GM12878 (cell line): Measurements from ENCODE around the gene C16orf90. TPM values are rescaled to one million over a fixed set of nuclear protein-coding genes. Genes with fewer than 3 reads are reported as not detected.

Experiments used
- ATAC-seq: fragments of 200-7000 bp; cut with Tn5 transposase; 3 replicates; pipeline ENCODE4 v1.9.1; 2020; ENCODE audit warnings: mild to moderate bottlenecking, moderate library complexity
- BruUV-seq: library from RNA; stranded (reverse); fragments of 400-500 nt; replicated peaks from 2 replicates; lab custom pipeline; 2021; lab: Mats Ljungman, UMichigan
- CTCF ChIA-PET: fragments of 300-600 bp; sonication (Branson Sonifier 250); formaldehyde crosslinking; extraction: SDS; loops from one replicate; lab custom pipeline; 2021; ENCODE audit warnings: inconsistent platforms; lab: Yijun Ruan, JAX
- POLR2A ChIA-PET: fragments of 350-600 bp; formaldehyde crosslinking; extraction: SDS; loops from one replicate; lab custom pipeline; 2021; ENCODE audit warnings: inconsistent platforms; lab: Charles Lee
- RAD21 ChIA-PET: fragments of 300-600 bp; sonication (Branson Sonifier 250); formaldehyde crosslinking; loops from one replicate; lab custom pipeline; 2023; ENCODE audit warnings: antibody characterized with exemption; ENCODE audit not compliant: unreplicated experiment; lab: Charles Lee
- SMC1A ChIA-PET: fragments of 300-600 bp; sonication (Branson Sonifier 250); formaldehyde crosslinking; loops from one replicate; lab custom pipeline; 2023; ENCODE audit not compliant: unreplicated experiment, uncharacterized antibody; lab: Charles Lee
- DNase-seq: peaks from one replicate; pipeline ENCODE4 v3.0.0-alpha.2; 2011; ENCODE audit warnings: low read depth, low spot score
- FAIRE-seq: peaks from 3 replicates; lab custom pipeline; 2011; peaks lifted over from hg19 to GRCh38; lab: Jason Lieb, UNC
- H2AFZ ChIP-seq: 2 replicates; pipeline ENCODE4 v1.6.0; 2011; ENCODE audit warnings: low read depth, low read length, control low read depth; ENCODE audit not compliant: control insufficient read depth
- H3K27ac ChIP-seq: 2 replicates; pipeline ENCODE4 v1.5.1; 2011; ENCODE audit warnings: control low read depth; ENCODE audit not compliant: control insufficient read depth, insufficient read depth
- H3K27me3 ChIP-seq, 2 experiments: replicated peaks in 1 of 2; 2 replicates each; pipeline versions ENCODE4 v1.6.0 to v1.6.1; 2011; ENCODE audit warnings: low read length in 1 of 2; ENCODE audit not compliant: control insufficient read depth in 2 of 2, insufficient read depth in 2 of 2
- H3K36me3 ChIP-seq, 2 experiments: 2 replicates each; pipeline ENCODE4 v1.5.1; 2011; ENCODE audit warnings: low read length in 1 of 2; ENCODE audit not compliant: control insufficient read depth in 2 of 2, insufficient read depth in 2 of 2
- H3K4me1 ChIP-seq: 2 replicates; pipeline ENCODE4 v1.6.1; 2011; ENCODE audit warnings: mild to moderate bottlenecking, low read length, moderate library complexity, mixed read lengths; ENCODE audit not compliant: control insufficient read depth, insufficient read depth
- H3K4me2 ChIP-seq: 2 replicates; pipeline ENCODE4 v1.6.0; 2011; ENCODE audit warnings: control low read depth; ENCODE audit not compliant: control insufficient read depth, insufficient read depth
- H3K4me3 ChIP-seq: fragments of 200-600 bp; sonication (generic); 2 replicates; pipeline ENCODE4 v1.5.1; 2016
- H3K79me2 ChIP-seq: 2 replicates; pipeline ENCODE4 v1.6.0; 2011; ENCODE audit warnings: low read length; ENCODE audit not compliant: control insufficient read depth, insufficient read depth
- H3K9ac ChIP-seq: 2 replicates; pipeline ENCODE4 v1.8.0; 2011; ENCODE audit warnings: low read length, control low read depth, mixed read lengths; ENCODE audit not compliant: control insufficient read depth, insufficient read depth
- H3K9me3 ChIP-seq: replicated peaks from 3 replicates; pipeline ENCODE4 v1.5.1; 2011; ENCODE audit warnings: mild to moderate bottlenecking, low read length; ENCODE audit not compliant: control insufficient read depth, insufficient read depth
- H4K20me1 ChIP-seq: 2 replicates; pipeline ENCODE4 v1.6.0; 2011; ENCODE audit not compliant: control insufficient read depth, insufficient read depth
- CBFB ChIP-seq: IDR thresholded peaks from 2 replicates; pipeline ENCODE4 v1.6.1; 2016; ENCODE audit warnings: antibody characterized with exemption, low read depth
- FOS ChIP-seq: IDR thresholded peaks from 3 replicates; pipeline ENCODE4 v1.6.1; 2011; ENCODE audit warnings: borderline replicate concordance; ENCODE audit not compliant: insufficient read length; ENCODE audit errors: extremely low read depth
- GATAD2B ChIP-seq: fragments of 450-650 bp; conservative IDR thresholded peaks from 2 replicates; pipeline ENCODE4 v1.6.1; 2017; ENCODE audit warnings: low read depth, mild to moderate bottlenecking, moderate library complexity
- HDGF ChIP-seq: fragments of 450-650 bp; IDR thresholded peaks from 2 replicates; pipeline ENCODE4 v1.6.1; 2016; ENCODE audit warnings: antibody characterized with exemption
- NBN ChIP-seq: fragments of 450-650 bp; IDR thresholded peaks from 2 replicates; pipeline ENCODE4 v1.6.1; 2016
- PAX5 ChIP-seq: IDR thresholded peaks from 2 replicates; pipeline ENCODE4 v1.6.1; 2011; ENCODE audit warnings: low read depth, low read length, borderline replicate concordance
- RELA ChIP-seq: fragments of 450-650 bp; IDR thresholded peaks from 2 replicates; pipeline ENCODE4 v1.8.0; 2014; ENCODE audit warnings: borderline replicate concordance; ENCODE audit not compliant: partially characterized antibody
- SIN3A ChIP-seq: IDR thresholded peaks from 2 replicates; pipeline ENCODE4 v1.6.1; 2012; ENCODE audit warnings: low read depth, low read length, improper control_type of control experiment
- SP1 ChIP-seq: IDR thresholded peaks from one replicate; pipeline ENCODE4 v1.6.1; 2011; ENCODE audit warnings: low read depth, low read length
- SREBF2 ChIP-seq: IDR thresholded peaks from 2 replicates; pipeline ENCODE4 v1.6.1; 2012; ENCODE audit warnings: mild to moderate bottlenecking, low read length
- TBL1XR1 ChIP-seq: IDR thresholded peaks from 2 replicates; pipeline ENCODE4 v1.6.1; 2012; ENCODE audit warnings: low read depth, low read length, improper control_type of control experiment
- WGBS: methylation state at CpG from one replicate; pipeline ENCODE4 v1.1.6; 2016; ENCODE audit warnings: low lambda C conversion rate; ENCODE audit not compliant: insufficient replicate concordance, insufficient coverage; ENCODE audit errors: missing lambda C conversion rate; 5-methylcytosine and 5-hydroxymethylcytosine counted together
- in situ Hi-C: fragments of 300-500 bp; cut with MboI; formaldehyde crosslinking; loops from 9 replicates; pipeline ENCODE4 v1.14.3; 2018; ENCODE audit warnings: mixed read lengths
- intact Hi-C: fragments of 100-400 bp; cut with micrococcal nuclease; formaldehyde crosslinking; loops from one replicate; pipeline ENCODE4 v1.14.2; 2022; ENCODE audit not compliant: unreplicated experiment
- polyA plus RNA-seq, 11 experiments: library from polyadenylated mRNA; depleted of rRNA in 4 of 11; unstranded in 6 of 11; stranded (reverse) in 5 of 11; fragments of >200 nt; fragmentation: Nextera tagmentation in 4 of 11; fragmentation: Illumina TruSeq in 1 of 11; extraction: Ambion mirVana in 4 of 11; extraction: Trizol in 1 of 11; gene quantifications; 1 replicate in 1 of 11; 2 replicates in 10 of 11; pipeline versions ENCODE4 v1.2.1 to v1.2.3, GENCODE V29; 2011 to 2016; ENCODE audit warnings: inconsistent platforms in 2 of 11, missing spikeins in 2 of 11, low read depth in 1 of 11
- total RNA-seq, 4 experiments: library from RNA; depleted of rRNA in 3 of 4; stranded (reverse); fragments of >200 nt in 3 of 4; fragmentation: Illumina TruSeq in 1 of 4; extraction: Trizol in 1 of 4; gene quantifications; 2 replicates each; pipeline versions ENCODE4 v1.2.1 to v1.2.3, GENCODE V29; 2013 to 2021
- TF ChIP-seq, protein P1 (sequence below): fragments of 450-650 bp; IDR thresholded peaks from 2 replicates; pipeline ENCODE4 v1.6.1; 2017; ENCODE audit warnings: mild to moderate bottlenecking, low read depth, inconsistent platforms; ENCODE audit not compliant: poor library complexity, severe bottlenecking
- TF ChIP-seq, protein P2 (sequence below): fragments of 450-650 bp; IDR thresholded peaks from 2 replicates; pipeline ENCODE4 v1.6.1; 2016; ENCODE audit warnings: mild to moderate bottlenecking
- TF ChIP-seq, protein P3 (sequence below): fragments of 150-350 bp; IDR thresholded peaks from 2 replicates; pipeline ENCODE4 v1.6.1; 2016; ENCODE audit warnings: low read depth, low read length
- TF ChIP-seq, protein P4 (sequence below): IDR thresholded peaks from 2 replicates; pipeline ENCODE4 v1.6.1; 2011; ENCODE audit warnings: low read depth, low read length, improper control_type of control experiment, borderline replicate concordance

The C16orf90 gene
- total and polyA plus RNA-seq, 10 of the 15 experiments (the other 5 are each of a cell fraction or from before 2014, with no cell fraction given), result not detected

DNA sequence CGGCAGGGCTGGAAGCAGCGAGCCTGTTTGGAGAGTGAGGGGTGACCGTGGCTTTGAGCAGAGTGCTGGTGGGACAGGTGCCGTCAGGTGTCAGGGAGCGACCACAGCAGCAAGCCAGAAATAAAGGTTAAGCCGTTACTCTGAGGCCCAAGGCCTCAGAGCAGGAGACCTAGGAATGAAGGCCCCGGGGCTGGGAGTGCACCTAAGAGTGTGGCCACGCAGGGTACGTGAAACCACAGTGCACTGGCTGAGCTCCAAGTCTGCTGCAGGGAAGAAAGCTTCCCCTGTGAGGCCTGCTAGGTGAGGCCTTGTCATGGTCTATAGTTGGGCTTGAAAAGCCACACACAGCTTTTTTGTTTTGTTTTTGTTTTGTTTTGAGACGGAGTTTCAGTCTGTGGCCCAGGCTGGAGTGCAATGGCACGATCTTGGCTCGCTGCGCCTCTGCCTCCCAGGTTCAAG lies 14.2 kb upstream of the C16orf90 start (continued):
- TF ChIP-seq, protein P1, sequence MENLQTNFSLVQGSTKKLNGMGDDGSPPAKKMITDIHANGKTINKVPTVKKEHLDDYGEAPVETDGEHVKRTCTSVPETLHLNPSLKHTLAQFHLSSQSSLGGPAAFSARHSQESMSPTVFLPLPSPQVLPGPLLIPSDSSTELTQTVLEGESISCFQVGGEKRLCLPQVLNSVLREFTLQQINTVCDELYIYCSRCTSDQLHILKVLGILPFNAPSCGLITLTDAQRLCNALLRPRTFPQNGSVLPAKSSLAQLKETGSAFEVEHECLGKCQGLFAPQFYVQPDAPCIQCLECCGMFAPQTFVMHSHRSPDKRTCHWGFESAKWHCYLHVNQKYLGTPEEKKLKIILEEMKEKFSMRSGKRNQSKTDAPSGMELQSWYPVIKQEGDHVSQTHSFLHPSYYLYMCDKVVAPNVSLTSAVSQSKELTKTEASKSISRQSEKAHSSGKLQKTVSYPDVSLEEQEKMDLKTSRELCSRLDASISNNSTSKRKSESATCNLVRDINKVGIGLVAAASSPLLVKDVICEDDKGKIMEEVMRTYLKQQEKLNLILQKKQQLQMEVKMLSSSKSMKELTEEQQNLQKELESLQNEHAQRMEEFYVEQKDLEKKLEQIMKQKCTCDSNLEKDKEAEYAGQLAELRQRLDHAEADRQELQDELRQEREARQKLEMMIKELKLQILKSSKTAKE, result peak; percentile 93
- no peak for TF ChIP-seq SREBF2

DNA sequence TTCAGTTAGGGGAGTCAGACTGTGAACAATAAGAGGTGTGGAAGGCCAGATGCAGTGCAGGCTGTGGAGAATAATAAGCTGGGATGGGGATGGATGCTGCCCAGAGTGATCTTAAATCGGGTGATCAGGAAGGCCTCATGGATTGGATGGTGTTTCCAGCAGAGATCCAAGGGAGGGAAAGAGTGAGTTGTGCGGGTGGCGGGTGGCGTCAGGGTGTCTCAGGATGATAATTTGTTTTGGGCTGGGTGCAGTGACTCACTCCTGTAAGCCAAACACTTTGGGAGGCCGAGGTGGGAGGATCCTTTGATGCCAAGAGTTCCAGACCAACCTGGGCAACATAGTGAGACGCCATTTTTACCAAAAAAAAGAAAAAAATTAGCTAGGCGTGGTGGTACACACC lies 13.4 kb upstream of the C16orf90 start:
- no peak overlapping the region for H3K4me3 ChIP-seq
- ChIA-PET CTCF (interaction anchor here (0.6 kb wide), 1 partner anchor 12 kb away, joined by 3 read pairs; no protein-coding TSS in a partner anchor), POLR2A (interaction anchor here (0.7 kb wide), 1 partner anchor 286 kb away, joined by 4 read pairs; no protein-coding TSS in a partner anchor), SMC1A (no interaction called here), RAD21 (interaction anchor here (1.3 kb wide), 1 partner anchor 241 kb away, joined by 3 read pairs; no protein-coding TSS in a partner anchor)
- no peaks in the 10 kb centered on the region for H4K20me1 ChIP-seq
- H3K4me2 ChIP-seq, result no peak overlapping the region
- no peaks in the 10 kb centered on the region for H3K27me3 ChIP-seq
- intact Hi-C loops, result loop anchor here (10.0 kb wide), 1 partner anchor 104 kb away; the partner anchor contains the start of genes ZNF174 and ZSCAN32
- 0 out of 4 replicates have a peak, but pooled peaks cover 0 to 2% of the 10 kb centered on the region in 2 experiments for H3K36me3 ChIP-seq
- no peak overlapping the region for H3K9ac ChIP-seq
- 84% methylated on average over 7 of the region's 7 CpGs for WGBS
- no peak overlapping the region for H2AFZ ChIP-seq
- no peak overlapping the region for H3K27ac ChIP-seq
- FAIRE-seq, result no peak
- H3K9me3 ChIP-seq, result no peaks in the 10 kb centered on the region
- no peaks in the 10 kb centered on the region for H3K79me2 ChIP-seq
- no peak for DNase-seq
- TF ChIP-seq RELA (no peak), TBL1XR1 (no peak), HDGF (no peak), SP1 (no peak), SIN3A (no peak), NBN (no peak), CBFB (no peak), GATAD2B (no peak), FOS (no peak), PAX5 (no peak)
- TF ChIP-seq, protein P2, sequence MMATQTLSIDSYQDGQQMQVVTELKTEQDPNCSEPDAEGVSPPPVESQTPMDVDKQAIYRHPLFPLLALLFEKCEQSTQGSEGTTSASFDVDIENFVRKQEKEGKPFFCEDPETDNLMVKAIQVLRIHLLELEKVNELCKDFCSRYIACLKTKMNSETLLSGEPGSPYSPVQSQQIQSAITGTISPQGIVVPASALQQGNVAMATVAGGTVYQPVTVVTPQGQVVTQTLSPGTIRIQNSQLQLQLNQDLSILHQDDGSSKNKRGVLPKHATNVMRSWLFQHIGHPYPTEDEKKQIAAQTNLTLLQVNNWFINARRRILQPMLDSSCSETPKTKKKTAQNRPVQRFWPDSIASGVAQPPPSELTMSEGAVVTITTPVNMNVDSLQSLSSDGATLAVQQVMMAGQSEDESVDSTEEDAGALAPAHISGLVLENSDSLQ, result no peak
- TF ChIP-seq, protein P3, sequence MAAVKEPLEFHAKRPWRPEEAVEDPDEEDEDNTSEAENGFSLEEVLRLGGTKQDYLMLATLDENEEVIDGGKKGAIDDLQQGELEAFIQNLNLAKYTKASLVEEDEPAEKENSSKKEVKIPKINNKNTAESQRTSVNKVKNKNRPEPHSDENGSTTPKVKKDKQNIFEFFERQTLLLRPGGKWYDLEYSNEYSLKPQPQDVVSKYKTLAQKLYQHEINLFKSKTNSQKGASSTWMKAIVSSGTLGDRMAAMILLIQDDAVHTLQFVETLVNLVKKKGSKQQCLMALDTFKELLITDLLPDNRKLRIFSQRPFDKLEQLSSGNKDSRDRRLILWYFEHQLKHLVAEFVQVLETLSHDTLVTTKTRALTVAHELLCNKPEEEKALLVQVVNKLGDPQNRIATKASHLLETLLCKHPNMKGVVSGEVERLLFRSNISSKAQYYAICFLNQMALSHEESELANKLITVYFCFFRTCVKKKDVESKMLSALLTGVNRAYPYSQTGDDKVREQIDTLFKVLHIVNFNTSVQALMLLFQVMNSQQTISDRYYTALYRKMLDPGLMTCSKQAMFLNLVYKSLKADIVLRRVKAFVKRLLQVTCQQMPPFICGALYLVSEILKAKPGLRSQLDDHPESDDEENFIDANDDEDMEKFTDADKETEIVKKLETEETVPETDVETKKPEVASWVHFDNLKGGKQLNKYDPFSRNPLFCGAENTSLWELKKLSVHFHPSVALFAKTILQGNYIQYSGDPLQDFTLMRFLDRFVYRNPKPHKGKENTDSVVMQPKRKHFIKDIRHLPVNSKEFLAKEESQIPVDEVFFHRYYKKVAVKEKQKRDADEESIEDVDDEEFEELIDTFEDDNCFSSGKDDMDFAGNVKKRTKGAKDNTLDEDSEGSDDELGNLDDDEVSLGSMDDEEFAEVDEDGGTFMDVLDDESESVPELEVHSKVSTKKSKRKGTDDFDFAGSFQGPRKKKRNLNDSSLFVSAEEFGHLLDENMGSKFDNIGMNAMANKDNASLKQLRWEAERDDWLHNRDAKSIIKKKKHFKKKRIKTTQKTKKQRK, result no peak
- TF ChIP-seq, protein P4, sequence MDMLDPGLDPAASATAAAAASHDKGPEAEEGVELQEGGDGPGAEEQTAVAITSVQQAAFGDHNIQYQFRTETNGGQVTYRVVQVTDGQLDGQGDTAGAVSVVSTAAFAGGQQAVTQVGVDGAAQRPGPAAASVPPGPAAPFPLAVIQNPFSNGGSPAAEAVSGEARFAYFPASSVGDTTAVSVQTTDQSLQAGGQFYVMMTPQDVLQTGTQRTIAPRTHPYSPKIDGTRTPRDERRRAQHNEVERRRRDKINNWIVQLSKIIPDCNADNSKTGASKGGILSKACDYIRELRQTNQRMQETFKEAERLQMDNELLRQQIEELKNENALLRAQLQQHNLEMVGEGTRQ, result no peak
- no TSS peak for BruUV-seq
- ATAC-seq, result no peak
- H3K4me1 ChIP-seq, result peaks cover 12% of the 10 kb centered on the region
- in situ Hi-C loops, result no loop called here
